ENCODE results near the gene SMYD5. TPM values are rescaled to one million over a fixed set of nuclear protein-coding genes. Genes with fewer than 3 reads are reported as not detected.

Gene SMYD5
- total RNA-seq, 1 experiment from 2014 or later = 28.3 TPM

GRCh38 chr2:73228631-73229030 lies 14.6 kb downstream of the SMYD5 start:
- peaks cover 9% of the 10 kb centered on the region for H3K36me3 ChIP-seq (ENCODE audit: low read depth)
- H3K9me2 ChIP-seq (ENCODE audit: insufficient read depth) = no peaks in the 10 kb centered on the region
- intact Hi-C loops (cut with micrococcal nuclease; ENCODE audit: unreplicated experiment) = no loop called here
- peaks cover 4% of the 10 kb centered on the region for H3K4me1 ChIP-seq (replicated peaks; ENCODE audit: insufficient read depth)
- no TSS peak for BruUV-seq (replicated peaks)
- no peaks in the 10 kb centered on the region for H3K27me3 ChIP-seq (ENCODE audit: insufficient read depth, low read depth)
- H3F3A ChIP-seq (ENCODE audit: insufficient read depth, low read depth) = peaks cover 2% of the 10 kb centered on the region
- no peak overlapping the region for H3K27ac ChIP-seq
- H4K20me1 ChIP-seq (ENCODE audit: insufficient read depth) = no peaks in the 10 kb centered on the region; the same call in 1 of the 2 replicates
- ChIA-PET CTCF (interaction anchor here (0.5 kb wide), 1 partner anchor 109 kb away, joined by 3 read pairs; no protein-coding TSS in a partner anchor), POLR2A (ENCODE audit: unreplicated experiment) (no interaction called here)
- H3K4me2 ChIP-seq = no peak overlapping the region
- H3K9me3 ChIP-seq (ENCODE audit: insufficient read depth, low read depth) = no peaks in the 10 kb centered on the region
- DNase-seq = no peak
- H2AFZ ChIP-seq = no peak overlapping the region
- H3K79me2 ChIP-seq (ENCODE audit: low read depth) = no peaks in the 10 kb centered on the region
- TF ChIP-seq CTCF (conservative IDR thresholded peaks at IDR 0.05) (no peak), EZH2 (IDR thresholded peaks at IDR 0.05; ENCODE audit: low read depth) (no peak)
- H3K4me3 ChIP-seq = no peak overlapping the region

- peak; percentile 14 to 42 for DNase-seq
- Histone ChIP-seq H3K27me3 (ENCODE audit: insufficient read depth, low read depth) (no peaks in the 10 kb centered on the region), H3K4me2 (peak overlapping the region; percentile 90), H3K79me2 (ENCODE audit: low read depth) (peaks cover 35% of the 10 kb centered on the region), H3K27ac (no peak overlapping the region), H3F3A (ENCODE audit: insufficient read depth, low read depth) (peaks cover 6% of the 10 kb centered on the region), H3K4me1 (replicated peaks; ENCODE audit: insufficient read depth) (peaks cover 20% of the 10 kb centered on the region), H4K20me1 (ENCODE audit: insufficient read depth) (peaks cover 23% of the 10 kb centered on the region), H3K36me3 (ENCODE audit: low read depth) (no peaks in the 10 kb centered on the region), H3K9me3 (ENCODE audit: insufficient read depth, low read depth) (no peaks in the 10 kb centered on the region), H2AFZ (peak overlapping the region; percentile 89), H3K4me3 (peak overlapping the region; percentile 89), H3K9me2 (ENCODE audit: insufficient read depth) (no peaks in the 10 kb centered on the region)
- ChIA-PET POLR2A (ENCODE audit: unreplicated experiment) (interaction anchor here (0.5 to 0.9 kb wide), 4 partner anchors 20 to 615 kb away, joined by 3 to 6 read pairs (median 4); partner anchors contain the start of gene ALMS1), CTCF (interaction anchor here (0.7 to 1.2 kb wide), 3 partner anchors 13 to 127 kb away, joined by 3 to 4 read pairs (median 3); no protein-coding TSS in a partner anchor)
- BruUV-seq (replicated peaks) = no TSS peak
- intact Hi-C loops (cut with micrococcal nuclease; ENCODE audit: unreplicated experiment) = loop anchor here (1.0 to 10.0 kb wide), 2 partner anchors 18 to 152 kb away; partner anchors contain the start of genes ALMS1 and SMYD5
- no peak for TF ChIP-seq CTCF (conservative IDR thresholded peaks at IDR 0.05)
- no peak for TF ChIP-seq EZH2 (IDR thresholded peaks at IDR 0.05; ENCODE audit: low read depth)
These were observed 18.5 kb downstream of the SMYD5 start for GRCh38 chr2:73232403-73233153.

- Histone ChIP-seq H3K79me2 (ENCODE audit: low read depth) (peaks cover 42% of the 10 kb centered on the region), H3K4me1 (replicated peaks; ENCODE audit: insufficient read depth) (peaks cover 20% of the 10 kb centered on the region), H4K20me1 (ENCODE audit: insufficient read depth) (peaks cover 29% of the 10 kb centered on the region), H3K27me3 (ENCODE audit: insufficient read depth, low read depth) (no peaks in the 10 kb centered on the region), H3K27ac (peak within 1 kb of the TSS; percentile 82), H2AFZ (peak within 1 kb of the TSS; percentile 96), H3K4me3 (peak within 1 kb of the TSS; percentile 89), H3K4me2 (peak within 1 kb of the TSS; percentile 98), H3K9me2 (ENCODE audit: insufficient read depth) (no peaks in the 10 kb centered on the region), H3K36me3 (ENCODE audit: low read depth) (no peaks in the 10 kb centered on the region), H3K9me3 (ENCODE audit: insufficient read depth, low read depth) (no peaks in the 10 kb centered on the region), H3F3A (ENCODE audit: insufficient read depth, low read depth) (peaks cover 6% of the 10 kb centered on the region)
- intact Hi-C loops (cut with micrococcal nuclease; ENCODE audit: unreplicated experiment) = loop anchor here (1.0 to 10.0 kb wide), 2 partner anchors 19 to 151 kb away; partner anchors contain the start of genes ALMS1 and SMYD5
- peak; percentile 98 to 100 for DNase-seq
- ChIA-PET CTCF (interaction anchor here (0.7 to 1.2 kb wide), 4 partner anchors 14 to 127 kb away, joined by 3 to 4 read pairs (median 3); no protein-coding TSS in a partner anchor), POLR2A (ENCODE audit: unreplicated experiment) (interaction anchor here (0.5 to 1.1 kb wide), 8 partner anchors 21 to 433 kb away, joined by 3 to 6 read pairs (median 4); partner anchors contain the start of gene ALMS1)
- BruUV-seq (replicated peaks) = TSS peak; percentile 52
- no peak for TF ChIP-seq EZH2 (IDR thresholded peaks at IDR 0.05; ENCODE audit: low read depth)
These were observed 19.3 kb downstream of the SMYD5 start, which contains the start of gene PRADC1 for GRCh38 chr2:73233154-73233931. Gene PRADC1 (minus strand): TSS chr2:73233239. CDS start chr2:73233160, 79 bp downstream.

Measured in PC-9 (cell line).